Epidermal melanocyte (primary cell): ENCODE data around the gene MINDY3.

Experiments used
- DNase-seq: peaks from one replicate; pipeline ENCODE4 v3.0.0; 2011; ENCODE audit warnings: low spot score; ENCODE audit not compliant: insufficient read length

The MINDY3 gene

DNA sequence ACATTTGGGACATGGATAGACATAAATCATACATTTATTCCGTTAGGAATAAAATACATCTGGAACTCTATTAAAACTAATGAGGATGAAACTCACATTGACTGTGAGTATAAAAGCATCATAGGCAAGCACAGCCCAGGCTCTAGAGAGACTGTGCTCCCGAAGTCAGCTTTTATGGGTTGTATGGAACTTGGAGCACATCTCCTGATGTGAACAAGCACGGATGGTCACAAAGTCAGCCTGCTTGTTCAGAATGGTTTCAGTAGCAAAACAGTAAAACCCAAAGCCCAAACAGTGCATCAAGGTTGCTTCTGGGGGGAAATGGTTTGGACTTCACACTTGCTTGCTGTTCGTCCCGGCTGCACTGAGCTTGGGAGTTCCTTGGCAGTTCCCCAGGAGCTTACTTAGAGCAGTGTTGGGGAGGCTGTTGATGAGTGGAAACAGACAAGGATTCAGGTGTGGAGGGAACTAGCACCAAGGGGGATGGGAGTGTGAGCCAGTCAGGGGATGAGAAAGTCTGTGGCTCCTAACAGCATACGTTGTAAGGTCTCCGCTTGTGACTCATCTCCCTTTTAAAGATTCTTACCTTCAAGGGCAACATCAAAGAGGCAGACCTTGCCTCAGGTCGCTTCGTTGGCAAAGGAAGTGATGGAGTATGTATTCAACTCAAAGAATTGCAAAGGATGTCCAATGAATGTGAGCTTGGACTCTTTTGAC, 120.9 kb downstream of the MINDY3 start:
- no peak for DNase-seq

DNA sequence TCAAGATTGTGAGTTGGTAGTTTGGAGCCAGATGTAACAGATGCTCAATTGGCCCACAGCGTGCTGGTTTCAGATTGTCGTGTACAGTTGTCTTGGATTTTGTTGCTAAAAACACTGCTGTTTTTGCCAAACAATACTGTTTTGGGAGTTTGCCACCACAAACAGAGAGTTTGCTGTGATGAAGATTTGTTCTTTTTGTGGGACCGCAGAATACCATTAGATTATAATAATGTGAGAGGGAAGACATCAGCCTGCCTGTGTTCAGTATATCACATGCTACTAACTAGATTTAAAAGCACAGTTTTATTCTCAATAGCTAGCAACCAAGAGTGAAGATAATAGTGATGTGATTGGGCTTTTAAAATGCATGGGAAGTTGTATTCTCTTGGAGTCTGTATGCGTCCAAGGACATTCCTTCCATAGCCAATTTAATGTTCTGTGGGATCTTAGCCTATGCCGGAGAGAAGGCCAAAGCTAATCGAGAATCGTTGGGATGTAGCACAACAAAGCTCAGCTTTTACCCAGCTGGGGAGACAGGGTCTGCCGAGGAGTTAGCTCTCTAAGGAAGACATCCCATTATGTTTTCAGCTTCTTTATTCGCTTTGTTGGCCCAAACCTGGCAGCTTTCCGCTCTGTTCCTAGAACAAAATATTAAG, 121.9 kb downstream of the MINDY3 start:
- peak; percentile 29 for DNase-seq

DNA sequence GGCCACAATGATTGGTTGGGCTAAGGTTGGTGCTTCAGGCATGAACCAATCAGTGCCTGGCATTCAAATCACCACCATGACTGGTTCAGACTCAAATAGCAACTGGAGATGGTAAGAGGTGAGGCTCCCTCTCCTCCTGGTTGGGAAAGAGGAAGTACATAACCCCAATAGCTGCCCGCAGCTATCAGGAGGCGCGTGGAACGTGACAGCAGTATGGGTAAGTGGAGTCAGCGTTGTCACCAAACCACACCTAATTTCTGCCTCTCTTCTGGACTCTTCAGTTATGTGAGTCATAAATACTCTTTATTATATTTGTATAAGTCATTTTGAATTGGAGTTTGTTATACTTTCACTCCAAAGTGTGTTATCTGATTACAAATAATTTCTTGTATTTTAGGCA, 122.7 kb downstream of the MINDY3 start:
- no peak for DNase-seq

DNA sequence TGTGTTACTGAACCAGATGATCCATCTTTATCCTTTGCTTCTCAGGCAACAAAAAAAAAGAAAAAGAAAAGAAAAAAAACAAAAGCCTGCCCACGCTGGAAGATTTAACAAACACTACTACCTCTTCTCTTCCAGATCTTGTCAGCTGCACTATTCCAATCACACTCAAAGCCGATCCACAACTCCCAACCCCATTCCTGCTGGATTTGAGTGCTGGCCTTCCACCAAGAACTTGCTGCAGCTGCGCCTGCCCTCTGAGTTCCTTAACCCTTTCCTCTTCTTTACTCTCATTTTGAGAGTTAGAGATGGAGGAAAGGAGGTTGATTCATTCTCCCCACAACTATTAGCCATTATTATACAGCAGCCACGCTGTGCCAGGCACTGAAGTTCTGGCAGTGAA, 124.5 kb downstream of the MINDY3 start:
- no peak for DNase-seq

DNA sequence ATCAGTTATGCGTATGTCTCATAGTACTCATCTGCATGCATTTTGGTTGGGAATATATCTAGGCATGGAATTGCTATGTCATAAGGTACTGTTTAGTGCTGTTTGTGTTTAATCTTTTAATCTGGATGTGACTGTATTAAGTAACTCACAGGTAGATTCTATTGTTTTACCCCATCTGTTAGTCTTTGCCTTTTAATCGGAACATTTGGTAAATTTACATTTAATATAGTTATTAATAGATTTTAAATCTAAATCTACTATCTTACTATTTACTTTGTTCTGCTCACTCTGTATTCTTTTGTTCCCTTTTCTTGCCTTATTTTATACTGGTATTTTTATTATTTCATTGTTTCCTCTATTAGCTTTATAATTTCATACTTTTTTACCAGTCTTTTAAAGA, 130.0 kb downstream of the MINDY3 start:
- no peak for DNase-seq

DNA sequence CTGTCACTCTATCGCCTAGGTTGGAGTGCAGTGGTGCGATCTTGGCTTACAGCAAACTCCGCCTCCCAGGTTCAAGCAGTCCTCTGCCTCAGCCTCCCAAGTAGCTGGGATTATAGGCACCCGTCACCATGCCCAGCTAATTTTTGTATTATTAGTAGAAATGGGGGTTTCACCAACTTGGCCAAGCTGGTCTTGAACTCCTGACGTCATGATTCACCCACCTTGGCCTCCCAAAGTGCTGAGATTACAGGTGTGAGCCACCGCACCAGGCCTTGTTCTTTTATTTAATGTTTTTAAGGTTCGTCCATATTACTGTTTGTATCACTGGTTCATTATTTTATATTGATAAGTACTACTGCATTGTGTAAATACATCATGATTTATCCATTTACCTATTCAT, 130.4 kb downstream of the MINDY3 start:
- DNase-seq = no peak
